ENCODE results near the gene SYNGAP1.
A peak's percentile ranks its signal among the peaks of the same experiment; 100 is the strongest.

DNA sequence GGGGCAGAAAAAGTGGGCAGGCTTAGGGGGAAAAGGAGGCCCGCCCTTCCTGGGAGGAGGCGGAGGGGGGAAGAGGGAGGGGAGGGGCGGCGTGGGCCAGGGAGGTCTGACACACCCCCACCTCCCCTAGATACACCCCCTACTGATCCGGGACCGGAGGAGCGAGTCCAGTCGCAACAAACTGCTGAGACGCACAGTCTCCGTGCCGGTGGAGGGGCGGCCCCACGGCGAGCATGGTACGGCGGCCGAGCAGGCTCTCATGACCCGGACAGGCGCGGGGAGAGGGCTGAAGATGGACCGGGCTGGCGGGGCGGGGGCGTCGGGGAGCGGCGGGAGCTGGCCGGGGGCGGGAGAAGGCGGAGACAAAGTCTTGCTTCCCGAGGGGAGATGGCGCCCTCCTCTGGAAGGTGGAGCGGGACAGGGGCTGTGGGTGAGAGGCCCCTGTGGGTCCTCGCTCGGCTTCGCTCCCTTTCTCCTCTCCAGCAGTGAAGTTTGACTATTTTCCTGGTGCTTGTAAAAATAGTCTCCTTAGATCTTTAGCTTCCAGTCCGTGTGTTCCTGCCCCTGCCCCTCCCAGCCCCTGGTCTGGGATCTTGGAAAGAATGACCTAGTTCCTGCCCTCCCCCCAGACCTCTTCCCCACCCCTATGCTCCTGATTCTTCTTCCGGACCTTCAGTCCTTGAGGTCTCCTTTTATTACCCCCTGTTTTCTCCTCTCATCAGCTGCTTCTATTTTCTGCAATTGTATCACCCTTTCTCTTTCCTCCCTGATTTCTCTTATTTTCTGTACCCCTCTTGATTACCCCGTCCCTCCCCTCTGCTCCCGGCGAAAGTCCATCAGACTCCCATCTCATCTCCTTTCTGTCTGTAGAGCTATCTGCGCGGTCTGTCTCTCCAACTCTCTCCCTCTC is 6.1 kb downstream of the SYNGAP1 start:
- TF ChIP-seq POLR2AphosphoS5 (IDR thresholded peaks at IDR 0.05) (peak; percentile 81), POLR2A (IDR thresholded peaks at IDR 0.05) (no peak)

Data from prostate gland (tissue), 1 donor.